ENCODE results near the gene CR1.

- TF ChIP-seq POLR2AphosphoS5 (IDR thresholded peaks at IDR 0.05) (no peak), CTCF (IDR thresholded peaks at IDR 0.05) (no peak), EP300 (IDR thresholded peaks at IDR 0.05) (no peak), POLR2A (IDR thresholded peaks at IDR 0.05) (no peak)
These were observed 2.7 kb upstream of the CR1 start for GRCh38 chr1:207493212-207493611.
